ENCODE measurements around the gene UPF3A. TPM values are rescaled to one million over a fixed set of nuclear protein-coding genes. Genes with fewer than 3 reads are reported as not detected.

The UPF3A gene
- total and polyA plus RNA-seq, 2 experiments from 2014 or later = 45.0 to 174 TPM

GRCh38 chr13:114311908-114312307, 30.5 kb downstream of the UPF3A start:
- Histone ChIP-seq H3K4me2 (no peak overlapping the region), H3K4me3 (no peak overlapping the region)

GRCh38 chr13:114313061-114313860, 31.9 kb downstream of the UPF3A start:
- Histone ChIP-seq H3K79me2 (replicated peaks; ENCODE audit: insufficient read depth) (peaks cover 35% of the 10 kb centered on the region), H3K9me2 (ENCODE audit: insufficient read depth) (no peaks in the 10 kb centered on the region), H3K4me2 (peak overlapping the region; percentile 92), H3K36me3 (ENCODE audit: insufficient read depth) (no peaks in the 10 kb centered on the region), H3K4me3 (peak overlapping the region; percentile 71), H3K4me1 (ENCODE audit: insufficient read depth) (peaks cover 9% of the 10 kb centered on the region; the same call in 1 of the 2 replicates), H3K27me3 (ENCODE audit: insufficient read depth) (no peaks in the 10 kb centered on the region), H2AFZ (peak overlapping the region; percentile 15), H4K20me1 (replicated peaks; ENCODE audit: insufficient read depth) (no peaks in the 10 kb centered on the region), H3F3A (replicated peaks; ENCODE audit: low read depth) (no peaks in the 10 kb centered on the region; the same call in 1 of the 2 replicates), H3K27ac (ENCODE audit: low read depth) (peak overlapping the region; percentile 78)
- H3K9me3 Mint-ChIP-seq = no peaks in the 10 kb centered on the region
- H3K27ac Mint-ChIP-seq = peak overlapping the region; percentile 91; the same call in 1 of the 2 replicates
- no peak for ATAC-seq
- DNase-seq (ENCODE audit: low spot score) = no peak
- TF ChIP-seq EZH2phosphoT487 (IDR thresholded peaks at IDR 0.05; ENCODE audit: unreplicated experiment) (no peak), EZH2 (IDR thresholded peaks at IDR 0.05; ENCODE audit: low read depth, unreplicated experiment) (no peak), POLR2AphosphoS5 (IDR thresholded peaks at IDR 0.05; ENCODE audit: low read depth) (no peak), NANOG (IDR thresholded peaks at IDR 0.05; ENCODE audit: borderline replicate concordance) (no peak), JUNB (IDR thresholded peaks at IDR 0.05; ENCODE audit: unreplicated experiment) (no peak)
- peaks cover 5% of the 10 kb centered on the region for H3K27me3 Mint-ChIP-seq (ENCODE audit: insufficient read depth, low read depth, poor library complexity)
- H3K36me3 Mint-ChIP-seq (ENCODE audit: low read depth) = peaks cover 7% of the 10 kb centered on the region; the same call in 2 of the 3 replicates
- H3K4me3 Mint-ChIP-seq = peak overlapping the region; percentile 88
- peaks cover 19% of the 10 kb centered on the region for H3K4me1 Mint-ChIP-seq

More at GRCh38 chr13:114311908-114312307, 30.5 kb downstream of the UPF3A start:
- Histone ChIP-seq H2AFZ (no peak overlapping the region), H4K20me1 (replicated peaks; ENCODE audit: insufficient read depth) (no peaks in the 10 kb centered on the region; the same call in 1 of the 2 replicates), H3K27me3 (ENCODE audit: insufficient read depth) (no peaks in the 10 kb centered on the region), H3K36me3 (ENCODE audit: insufficient read depth) (peaks cover 4% of the 10 kb centered on the region; the same call in 1 of the 2 replicates), H3K79me2 (replicated peaks; ENCODE audit: insufficient read depth) (peaks cover 22% of the 10 kb centered on the region), H3K4me1 (ENCODE audit: insufficient read depth) (peaks cover 9% of the 10 kb centered on the region; the same call in 1 of the 2 replicates), H3K9me2 (ENCODE audit: insufficient read depth) (no peaks in the 10 kb centered on the region), H3F3A (replicated peaks; ENCODE audit: low read depth) (no peaks in the 10 kb centered on the region; the same call in 1 of the 2 replicates), H3K27ac (ENCODE audit: low read depth) (no peak overlapping the region)
- TF ChIP-seq JUNB (IDR thresholded peaks at IDR 0.05; ENCODE audit: unreplicated experiment) = no peak
- no peak for TF ChIP-seq ZNF331 (CRISPR knock-in tag; IDR thresholded peaks at IDR 0.05; ENCODE audit: low read depth)
- no peak for TF ChIP-seq NANOG (IDR thresholded peaks at IDR 0.05; ENCODE audit: borderline replicate concordance)
- Mint-ChIP-seq H3K9me3 (no peaks in the 10 kb centered on the region), H3K27ac (no peak overlapping the region), H3K36me3 (ENCODE audit: low read depth) (peaks cover 10% of the 10 kb centered on the region), H3K4me3 (no peak overlapping the region), H3K4me1 (peaks cover 19% of the 10 kb centered on the region), H3K27me3 (ENCODE audit: insufficient read depth, low read depth, poor library complexity) (peaks cover 5% of the 10 kb centered on the region)
- DNase-seq (ENCODE audit: low spot score) = no peak
- ATAC-seq = no peak

DNA sequence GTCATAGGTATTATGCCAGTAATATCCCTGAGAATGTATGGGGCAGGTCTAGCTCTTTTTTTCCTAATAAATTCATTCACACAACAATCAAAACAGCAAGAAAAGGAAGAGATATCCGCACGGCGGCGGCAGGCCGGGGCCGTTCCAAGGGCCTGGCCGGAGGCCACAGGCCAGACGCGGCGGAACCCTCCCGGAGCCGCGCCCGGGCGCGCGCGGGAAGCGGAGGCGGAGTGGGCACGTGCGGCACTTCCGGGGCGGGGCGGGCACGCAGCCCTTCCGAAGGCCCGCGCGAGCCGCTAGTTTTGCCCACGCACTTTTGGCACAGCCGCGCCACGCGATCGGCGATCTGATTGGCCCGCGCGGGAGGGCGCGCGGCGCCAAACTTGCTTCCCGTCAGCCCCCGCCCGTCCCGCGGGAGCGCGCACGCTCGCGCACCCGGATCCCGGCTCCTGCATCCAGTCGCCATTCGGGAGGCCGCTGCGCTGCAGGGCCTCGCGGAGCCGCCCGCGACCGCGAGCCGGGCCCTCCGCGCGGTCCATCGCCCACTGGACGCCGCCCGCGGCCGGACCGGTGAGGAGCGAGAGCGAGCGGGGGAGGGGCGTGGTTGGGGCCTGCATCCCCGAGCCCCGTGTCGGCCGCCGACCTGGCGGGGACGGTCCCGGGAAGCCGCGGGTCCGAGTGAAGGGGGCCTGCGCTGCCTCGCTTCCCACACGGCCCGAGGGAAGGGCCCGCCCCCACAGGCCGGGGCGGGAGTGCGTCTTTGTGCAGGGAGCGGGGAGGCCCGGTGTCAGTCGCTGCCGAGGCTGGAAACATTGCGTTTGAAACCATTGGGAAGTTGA, 32.9 kb downstream of the UPF3A start, which contains the start of gene CHAMP1:
TSS of gene CHAMP1 (plus strand) at position 430 of the 839 bp plus-strand sequence. CDS start 9,340 bp downstream, outside the sequence.
- Histone ChIP-seq H3K27me3 (ENCODE audit: insufficient read depth) (no peaks in the 10 kb centered on the region), H2AFZ (peak within 1 kb of the TSS; percentile 15), H3K36me3 (ENCODE audit: insufficient read depth) (no peaks in the 10 kb centered on the region), H3K27ac (ENCODE audit: low read depth) (peak within 1 kb of the TSS; percentile 78), H3K4me3 (peak within 1 kb of the TSS; percentile 71), H3K4me1 (ENCODE audit: insufficient read depth) (peaks cover 9% of the 10 kb centered on the region; the same call in 1 of the 2 replicates), H3K9me2 (ENCODE audit: insufficient read depth) (no peaks in the 10 kb centered on the region), H4K20me1 (replicated peaks; ENCODE audit: insufficient read depth) (no peaks in the 10 kb centered on the region), H3K4me2 (peak within 1 kb of the TSS; percentile 92), H3K79me2 (replicated peaks; ENCODE audit: insufficient read depth) (peaks cover 46% of the 10 kb centered on the region), H3F3A (replicated peaks; ENCODE audit: low read depth) (no peaks in the 10 kb centered on the region; the same call in 1 of the 2 replicates)
- Mint-ChIP-seq H3K9me3 (no peaks in the 10 kb centered on the region), H3K36me3 (ENCODE audit: low read depth) (peaks cover 7% of the 10 kb centered on the region; the same call in 2 of the 3 replicates), H3K4me1 (peaks cover 19% of the 10 kb centered on the region), H3K27me3 (ENCODE audit: insufficient read depth, low read depth, poor library complexity) (peaks cover 5% of the 10 kb centered on the region), H3K4me3 (peak within 1 kb of the TSS; percentile 88), H3K27ac (peak within 1 kb of the TSS; percentile 91)
- DNase-seq (ENCODE audit: low spot score) (peak; percentile 91), ATAC-seq (peak; percentile 89)
- no peak for TF ChIP-seq EZH2phosphoT487 (IDR thresholded peaks at IDR 0.05; ENCODE audit: unreplicated experiment)
- TF ChIP-seq, protein P1, sequence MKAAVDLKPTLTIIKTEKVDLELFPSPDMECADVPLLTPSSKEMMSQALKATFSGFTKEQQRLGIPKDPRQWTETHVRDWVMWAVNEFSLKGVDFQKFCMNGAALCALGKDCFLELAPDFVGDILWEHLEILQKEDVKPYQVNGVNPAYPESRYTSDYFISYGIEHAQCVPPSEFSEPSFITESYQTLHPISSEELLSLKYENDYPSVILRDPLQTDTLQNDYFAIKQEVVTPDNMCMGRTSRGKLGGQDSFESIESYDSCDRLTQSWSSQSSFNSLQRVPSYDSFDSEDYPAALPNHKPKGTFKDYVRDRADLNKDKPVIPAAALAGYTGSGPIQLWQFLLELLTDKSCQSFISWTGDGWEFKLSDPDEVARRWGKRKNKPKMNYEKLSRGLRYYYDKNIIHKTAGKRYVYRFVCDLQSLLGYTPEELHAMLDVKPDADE (IDR thresholded peaks at IDR 0.05) = no peak
- TF ChIP-seq, protein P2, sequence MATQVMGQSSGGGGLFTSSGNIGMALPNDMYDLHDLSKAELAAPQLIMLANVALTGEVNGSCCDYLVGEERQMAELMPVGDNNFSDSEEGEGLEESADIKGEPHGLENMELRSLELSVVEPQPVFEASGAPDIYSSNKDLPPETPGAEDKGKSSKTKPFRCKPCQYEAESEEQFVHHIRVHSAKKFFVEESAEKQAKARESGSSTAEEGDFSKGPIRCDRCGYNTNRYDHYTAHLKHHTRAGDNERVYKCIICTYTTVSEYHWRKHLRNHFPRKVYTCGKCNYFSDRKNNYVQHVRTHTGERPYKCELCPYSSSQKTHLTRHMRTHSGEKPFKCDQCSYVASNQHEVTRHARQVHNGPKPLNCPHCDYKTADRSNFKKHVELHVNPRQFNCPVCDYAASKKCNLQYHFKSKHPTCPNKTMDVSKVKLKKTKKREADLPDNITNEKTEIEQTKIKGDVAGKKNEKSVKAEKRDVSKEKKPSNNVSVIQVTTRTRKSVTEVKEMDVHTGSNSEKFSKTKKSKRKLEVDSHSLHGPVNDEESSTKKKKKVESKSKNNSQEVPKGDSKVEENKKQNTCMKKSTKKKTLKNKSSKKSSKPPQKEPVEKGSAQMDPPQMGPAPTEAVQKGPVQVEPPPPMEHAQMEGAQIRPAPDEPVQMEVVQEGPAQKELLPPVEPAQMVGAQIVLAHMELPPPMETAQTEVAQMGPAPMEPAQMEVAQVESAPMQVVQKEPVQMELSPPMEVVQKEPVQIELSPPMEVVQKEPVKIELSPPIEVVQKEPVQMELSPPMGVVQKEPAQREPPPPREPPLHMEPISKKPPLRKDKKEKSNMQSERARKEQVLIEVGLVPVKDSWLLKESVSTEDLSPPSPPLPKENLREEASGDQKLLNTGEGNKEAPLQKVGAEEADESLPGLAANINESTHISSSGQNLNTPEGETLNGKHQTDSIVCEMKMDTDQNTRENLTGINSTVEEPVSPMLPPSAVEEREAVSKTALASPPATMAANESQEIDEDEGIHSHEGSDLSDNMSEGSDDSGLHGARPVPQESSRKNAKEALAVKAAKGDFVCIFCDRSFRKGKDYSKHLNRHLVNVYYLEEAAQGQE (IDR thresholded peaks at IDR 0.05; ENCODE audit: unreplicated experiment) = no peak
- TF ChIP-seq POLR2AphosphoS5 (IDR thresholded peaks at IDR 0.05; ENCODE audit: low read depth) = peak; percentile 79; the same call in 1 of the 2 replicates
- TF ChIP-seq ZNF114 (CRISPR knock-in tag; IDR thresholded peaks at IDR 0.05) = 0 out of 2 replicates have a peak, but pooled peaks have one; percentile 32
